ENCODE data around the gene GLO1.

DNA sequence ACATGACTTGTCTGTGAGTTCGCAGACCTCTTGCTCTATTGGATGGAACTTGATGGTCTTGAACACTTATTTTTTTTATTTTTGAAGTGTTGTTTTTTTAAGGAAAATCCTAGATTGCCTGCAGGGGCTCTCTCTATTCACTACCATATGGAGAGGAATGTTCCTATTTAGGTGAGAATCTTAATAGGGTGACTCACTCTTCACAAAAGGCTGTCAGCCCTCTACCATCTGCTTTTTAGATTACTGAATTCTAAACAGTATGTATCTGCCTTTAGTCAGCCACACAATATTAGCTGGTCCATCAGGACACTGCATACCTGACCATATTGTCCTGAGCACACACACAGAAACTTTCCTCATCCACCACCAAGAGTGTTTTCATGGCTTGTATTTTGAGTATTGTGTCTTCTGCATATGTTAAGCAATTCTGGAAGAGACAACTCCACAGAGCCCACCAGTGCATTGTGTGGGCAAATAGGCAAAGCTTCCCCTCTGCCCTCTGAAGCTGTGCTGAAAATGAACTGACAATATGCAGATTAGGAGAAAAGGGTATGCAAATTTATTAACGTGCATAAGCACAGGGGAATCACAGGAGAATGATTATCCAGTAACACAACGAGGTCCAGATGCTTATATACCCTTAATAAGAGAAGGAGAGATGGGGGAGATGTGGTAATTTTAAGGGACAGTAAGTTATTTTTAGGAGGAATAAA, 56.6 kb downstream of the GLO1 start:
- no peak for TF ChIP-seq SUZ12 (IDR thresholded peaks at IDR 0.05)
- TF ChIP-seq ELF4 (IDR thresholded peaks at IDR 0.05) = no peak
- no peak for TF ChIP-seq TARDBP (IDR thresholded peaks at IDR 0.05)
- no peak for TF ChIP-seq ZNF384 (IDR thresholded peaks at IDR 0.05)
- no peak for TF ChIP-seq FOXM1 (IDR thresholded peaks at IDR 0.05; ENCODE audit: borderline replicate concordance)
- TF ChIP-seq BHLHE40 (IDR thresholded peaks at IDR 0.05; ENCODE audit: borderline replicate concordance) = no peak
- TF ChIP-seq, protein P1, sequence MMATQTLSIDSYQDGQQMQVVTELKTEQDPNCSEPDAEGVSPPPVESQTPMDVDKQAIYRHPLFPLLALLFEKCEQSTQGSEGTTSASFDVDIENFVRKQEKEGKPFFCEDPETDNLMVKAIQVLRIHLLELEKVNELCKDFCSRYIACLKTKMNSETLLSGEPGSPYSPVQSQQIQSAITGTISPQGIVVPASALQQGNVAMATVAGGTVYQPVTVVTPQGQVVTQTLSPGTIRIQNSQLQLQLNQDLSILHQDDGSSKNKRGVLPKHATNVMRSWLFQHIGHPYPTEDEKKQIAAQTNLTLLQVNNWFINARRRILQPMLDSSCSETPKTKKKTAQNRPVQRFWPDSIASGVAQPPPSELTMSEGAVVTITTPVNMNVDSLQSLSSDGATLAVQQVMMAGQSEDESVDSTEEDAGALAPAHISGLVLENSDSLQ (IDR thresholded peaks at IDR 0.05) = no peak
- no peak for TF ChIP-seq FOXK2 (IDR thresholded peaks at IDR 0.05)
- no peak for TF ChIP-seq SP1 (IDR thresholded peaks at IDR 0.05)
- no peak for TF ChIP-seq ARNT (IDR thresholded peaks at IDR 0.05)
- no peak for TF ChIP-seq NFRKB (IDR thresholded peaks at IDR 0.05)
- no peak for TF ChIP-seq HDGF (IDR thresholded peaks at IDR 0.05; ENCODE audit: borderline replicate concordance)
- TF ChIP-seq L3MBTL2 (conservative IDR thresholded peaks at IDR 0.05) = no peak

All from HEK293T (cell line).